Fibroblast of mammary gland (primary cell): ENCODE measurements around the gene ABCG1.

Experiments
- DNase-seq: peaks from one replicate; pipeline ENCODE4 v3.0.0-alpha.2; 2010; ENCODE audit warnings: low read depth
- H3K4me3 ChIP-seq: 2 replicates; pipeline ENCODE4 v1.5.1; 2011; ENCODE audit warnings: low read depth, mild to moderate bottlenecking, low read length, moderate library complexity; ENCODE audit not compliant: control insufficient read depth
- TF ChIP-seq, protein P1 (sequence below): conservative IDR thresholded peaks from 2 replicates; pipeline ENCODE4 v1.5.1; 2011; ENCODE audit warnings: low read depth, low read length, inconsistent platforms; ENCODE audit not compliant: control insufficient read depth, insufficient read depth

The ABCG1 gene

DNA sequence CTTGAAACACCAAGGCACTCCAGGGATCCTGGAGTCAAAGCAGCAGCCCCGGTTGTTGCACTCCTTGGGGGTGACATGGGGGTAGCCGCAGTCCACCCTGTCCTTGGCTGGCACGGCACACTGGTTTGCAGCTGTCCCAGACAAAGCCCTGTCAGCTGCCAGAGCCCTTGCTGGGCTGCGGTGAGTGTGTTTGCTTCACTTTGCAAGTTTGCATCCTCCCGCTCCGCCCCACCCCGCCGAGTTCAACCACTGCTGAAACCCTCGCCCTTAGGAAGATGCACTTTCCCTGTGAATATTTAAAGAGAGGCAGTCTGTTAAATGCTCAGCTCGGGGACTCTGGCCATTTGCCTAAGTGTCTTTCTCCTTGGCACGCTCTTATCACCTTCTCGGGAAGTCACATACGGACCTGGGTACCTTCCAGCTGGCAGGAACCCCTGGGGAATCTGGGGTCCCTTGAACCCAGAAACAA is 94.6 kb downstream of the ABCG1 start:
- TF ChIP-seq, protein P1, sequence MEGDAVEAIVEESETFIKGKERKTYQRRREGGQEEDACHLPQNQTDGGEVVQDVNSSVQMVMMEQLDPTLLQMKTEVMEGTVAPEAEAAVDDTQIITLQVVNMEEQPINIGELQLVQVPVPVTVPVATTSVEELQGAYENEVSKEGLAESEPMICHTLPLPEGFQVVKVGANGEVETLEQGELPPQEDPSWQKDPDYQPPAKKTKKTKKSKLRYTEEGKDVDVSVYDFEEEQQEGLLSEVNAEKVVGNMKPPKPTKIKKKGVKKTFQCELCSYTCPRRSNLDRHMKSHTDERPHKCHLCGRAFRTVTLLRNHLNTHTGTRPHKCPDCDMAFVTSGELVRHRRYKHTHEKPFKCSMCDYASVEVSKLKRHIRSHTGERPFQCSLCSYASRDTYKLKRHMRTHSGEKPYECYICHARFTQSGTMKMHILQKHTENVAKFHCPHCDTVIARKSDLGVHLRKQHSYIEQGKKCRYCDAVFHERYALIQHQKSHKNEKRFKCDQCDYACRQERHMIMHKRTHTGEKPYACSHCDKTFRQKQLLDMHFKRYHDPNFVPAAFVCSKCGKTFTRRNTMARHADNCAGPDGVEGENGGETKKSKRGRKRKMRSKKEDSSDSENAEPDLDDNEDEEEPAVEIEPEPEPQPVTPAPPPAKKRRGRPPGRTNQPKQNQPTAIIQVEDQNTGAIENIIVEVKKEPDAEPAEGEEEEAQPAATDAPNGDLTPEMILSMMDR: no peak
- no peak for DNase-seq
- no peak overlapping the region for H3K4me3 ChIP-seq

DNA sequence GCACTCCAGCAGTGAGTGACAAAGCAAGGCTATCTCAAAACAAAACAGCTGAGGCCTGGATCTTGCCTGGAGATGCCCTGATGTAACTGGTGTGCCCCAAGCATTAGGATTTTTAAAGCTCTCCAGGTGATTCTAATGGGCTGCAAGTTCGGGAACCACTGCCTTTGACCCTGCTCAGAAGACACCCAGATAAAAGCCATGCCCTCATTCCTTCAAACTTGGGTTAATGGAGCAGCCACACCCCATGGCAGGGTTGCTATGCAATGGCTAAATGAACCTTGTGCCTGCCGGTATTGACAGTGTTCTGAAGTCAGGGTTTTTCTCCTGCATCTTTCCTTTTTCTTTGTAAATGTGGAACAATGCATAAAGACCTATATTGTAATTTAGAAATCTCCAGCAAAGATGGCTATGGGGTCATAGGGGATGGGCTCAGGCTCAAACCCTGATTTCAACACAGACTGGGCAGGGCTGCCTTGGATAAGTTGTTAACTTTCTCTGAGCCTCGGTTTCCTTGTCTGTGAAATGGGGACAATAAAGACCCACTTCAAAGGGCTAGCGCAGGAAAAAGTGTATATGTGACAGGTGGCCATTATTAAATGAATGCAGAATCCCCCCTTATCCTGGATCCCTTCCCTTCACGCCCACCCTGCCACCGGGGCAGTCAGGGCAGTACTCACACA is 95.8 kb downstream of the ABCG1 start:
- TF ChIP-seq, protein P1: no peak
- DNase-seq: no peak

DNA sequence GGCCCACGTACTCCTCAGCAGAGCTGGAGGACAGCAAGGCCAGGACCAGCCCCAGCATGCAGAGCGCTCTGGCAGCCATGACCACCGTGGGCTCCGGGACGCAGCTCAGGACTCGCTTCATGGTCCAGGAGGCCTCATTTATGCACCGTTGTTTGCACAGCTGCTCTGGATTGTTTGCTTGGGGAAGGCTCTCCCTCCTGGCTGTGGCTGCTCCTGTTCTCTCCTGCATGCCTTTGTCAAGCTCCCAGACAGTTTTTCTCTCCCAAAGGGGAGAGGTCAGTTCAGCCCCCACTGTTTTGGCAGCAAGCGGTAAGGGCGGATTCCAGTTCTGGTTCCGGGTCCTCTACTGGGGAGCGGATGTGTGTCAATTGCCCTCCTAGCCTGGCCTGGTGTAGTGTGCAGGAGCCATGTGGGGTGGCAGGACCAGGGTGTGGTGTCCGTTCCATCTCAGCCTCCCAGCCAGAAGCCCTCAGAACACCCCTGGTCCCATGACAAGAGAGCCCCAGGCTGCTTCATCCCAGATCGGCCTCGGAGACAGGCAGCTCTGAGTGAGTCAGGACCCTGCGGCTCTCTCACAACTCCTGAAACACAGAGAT is 96.5 kb downstream of the ABCG1 start, which contains the start of gene TFF3:
TFF3 (minus strand) TSS at position 114 of the 596 bp plus-strand sequence; CDS start at position 79, 35 bp downstream.
- DNase-seq: no peak
- H3K4me3 ChIP-seq: no peak within 1 kb of the TSS
- TF ChIP-seq, protein P1: no peak

More for the DNA sequence above, 95.8 kb downstream of the ABCG1 start:
- no peak overlapping the region for H3K4me3 ChIP-seq

DNA sequence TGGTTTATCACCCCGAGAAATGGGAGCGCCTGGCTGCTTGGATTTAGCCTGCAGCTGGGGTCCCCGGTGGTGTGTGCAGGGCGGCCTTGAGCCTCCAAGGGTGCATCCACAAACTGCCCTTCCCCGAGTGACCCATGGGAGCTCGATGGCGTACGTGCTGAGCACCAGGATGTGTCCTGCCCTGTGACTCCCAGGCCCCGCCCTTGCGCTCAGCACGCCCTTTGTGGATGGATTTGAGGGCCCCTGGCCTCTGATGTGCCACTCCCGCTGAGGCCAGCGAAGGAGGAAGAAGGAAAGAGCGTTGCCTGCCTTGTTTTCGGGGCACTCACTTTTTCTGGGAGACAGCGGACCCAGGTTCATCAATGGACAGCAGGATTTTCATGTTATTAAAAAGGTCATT is 98.0 kb downstream of the ABCG1 start:
- H3K4me3 ChIP-seq: no peak overlapping the region
- TF ChIP-seq, protein P1: no peak
- no peak for DNase-seq

DNA sequence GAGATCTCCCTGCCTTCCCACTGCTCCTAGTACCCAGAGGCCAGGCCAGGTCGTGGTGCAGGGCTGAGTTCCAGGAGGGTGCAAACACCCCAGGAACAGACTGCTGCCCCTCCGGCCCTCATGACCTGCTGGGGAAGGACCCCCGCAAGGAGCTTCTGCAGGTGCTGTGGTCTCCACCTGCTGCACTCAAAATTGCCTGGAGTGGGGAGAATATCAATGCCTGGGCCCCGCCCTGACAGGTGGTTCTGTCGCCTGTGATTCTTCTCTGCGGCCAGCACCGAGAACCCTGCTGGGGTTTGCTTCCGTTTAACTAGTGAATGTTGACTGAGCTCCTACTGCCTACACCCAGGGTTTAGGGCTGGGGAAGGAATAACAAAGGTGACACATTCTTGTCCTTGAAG is 98.4 kb downstream of the ABCG1 start:
- TF ChIP-seq, protein P1: no peak
- no peak overlapping the region for H3K4me3 ChIP-seq
- no peak for DNase-seq

DNA sequence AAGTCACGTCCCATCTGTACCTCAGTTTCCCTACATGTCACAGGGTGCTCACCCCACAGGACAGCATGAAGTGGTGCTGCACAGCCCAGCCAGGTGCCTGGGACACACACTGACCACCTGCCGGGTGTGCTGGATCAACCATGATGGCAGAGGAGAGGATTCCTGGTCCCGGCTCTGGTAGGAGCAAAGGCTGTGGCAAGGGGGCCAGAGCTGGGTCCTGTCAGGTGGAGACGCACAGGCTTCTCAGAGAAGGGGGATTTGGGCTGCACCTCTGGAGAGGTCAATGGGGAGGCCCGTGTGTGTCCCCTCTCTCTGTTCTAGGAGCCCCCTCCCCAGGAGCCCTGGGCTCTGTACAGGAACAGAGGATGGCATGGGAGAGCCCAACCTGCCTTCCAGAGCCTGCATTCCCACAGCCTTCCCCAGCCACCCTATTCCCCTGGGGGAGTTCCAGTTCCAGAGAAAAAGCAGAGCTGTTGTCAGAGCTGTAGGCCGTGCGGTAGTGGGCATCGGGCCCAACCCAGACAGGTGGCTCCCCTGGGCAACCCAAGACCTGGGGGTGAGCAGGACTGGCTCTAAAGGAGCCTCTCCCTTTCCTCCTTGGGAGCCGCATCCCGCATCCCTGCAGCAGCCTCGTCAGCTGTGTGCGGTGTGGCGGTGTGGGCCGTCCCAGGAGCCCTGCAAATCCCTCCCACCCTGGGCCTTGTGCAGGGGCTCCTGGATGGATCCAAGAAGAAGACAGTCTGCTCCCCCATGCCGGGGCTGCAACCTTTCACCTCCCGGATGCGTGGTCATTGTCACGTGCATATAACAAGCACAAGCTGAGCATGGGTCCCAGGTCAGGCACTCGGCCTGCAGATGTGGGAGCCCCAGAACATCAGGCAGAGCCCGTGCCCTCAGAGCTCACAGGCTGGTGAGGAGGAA is 99.1 kb downstream of the ABCG1 start:
- DNase-seq: no peak
- H3K4me3 ChIP-seq: no peak overlapping the region

More for the DNA sequence above, 99.1 kb downstream of the ABCG1 start:
- TF ChIP-seq, protein P1: no peak
